Stimulated activated effector memory CD8-positive, alpha-beta T cell treated with anti-CD3 and anti-CD28 coated beads, Interleukin-12 subunit alpha, Interleukin-12 subunit beta, amount 100 ng/mL, for 72 hours (primary cell): Measurements from ENCODE around the gene HLX.

Source experiments
- ATAC-seq: fragments of 150-1000 bp; cut with Tn5 transposase; 2 replicates; pipeline ENCODE4 v1.10.0; 2021
- DNase-seq, 2 donors: peaks; one replicate each; pipeline ENCODE4 v3.0.0; 2021 to 2022; ENCODE audit warnings: low spot score in 2 of 2
- H3K27ac Mint-ChIP-seq: one replicate; pipeline ENCODE4 v1.8.0; 2022; ENCODE audit warnings: mild to moderate bottlenecking, mixed read lengths
- H3K36me3 Mint-ChIP-seq: one replicate; pipeline ENCODE4 v1.8.0; 2022; ENCODE audit warnings: mild to moderate bottlenecking, mixed read lengths
- H3K4me1 Mint-ChIP-seq: one replicate; pipeline ENCODE4 v1.8.0; 2022; ENCODE audit warnings: mixed read lengths
- H3K4me3 Mint-ChIP-seq: one replicate; pipeline ENCODE4 v1.8.0; 2022; ENCODE audit warnings: mild to moderate bottlenecking, mixed read lengths
- H3K9me3 Mint-ChIP-seq: one replicate; pipeline ENCODE4 v1.8.0; 2022; ENCODE audit warnings: mixed read lengths

Gene HLX

GRCh38 chr1:220924331-220924970 is 45.2 kb downstream of the HLX start:
- Mint-ChIP-seq H3K27ac (no peak overlapping the region), H3K36me3 (no peaks in the 10 kb centered on the region), H3K4me1 (no peaks in the 10 kb centered on the region), H3K4me3 (no peak overlapping the region), H3K9me3 (peaks cover 2% of the 10 kb centered on the region)
- ATAC-seq (no peak), DNase-seq (no peak)

GRCh38 chr1:220925707-220926106 is 46.5 kb downstream of the HLX start:
- H3K9me3 Mint-ChIP-seq = peaks cover 2% of the 10 kb centered on the region
- H3K4me1 Mint-ChIP-seq = no peaks in the 10 kb centered on the region
- H3K36me3 Mint-ChIP-seq = no peaks in the 10 kb centered on the region
- no peak for ATAC-seq
- no peak for DNase-seq
- H3K27ac Mint-ChIP-seq = no peak overlapping the region
- no peak overlapping the region for H3K4me3 Mint-ChIP-seq

DNA sequence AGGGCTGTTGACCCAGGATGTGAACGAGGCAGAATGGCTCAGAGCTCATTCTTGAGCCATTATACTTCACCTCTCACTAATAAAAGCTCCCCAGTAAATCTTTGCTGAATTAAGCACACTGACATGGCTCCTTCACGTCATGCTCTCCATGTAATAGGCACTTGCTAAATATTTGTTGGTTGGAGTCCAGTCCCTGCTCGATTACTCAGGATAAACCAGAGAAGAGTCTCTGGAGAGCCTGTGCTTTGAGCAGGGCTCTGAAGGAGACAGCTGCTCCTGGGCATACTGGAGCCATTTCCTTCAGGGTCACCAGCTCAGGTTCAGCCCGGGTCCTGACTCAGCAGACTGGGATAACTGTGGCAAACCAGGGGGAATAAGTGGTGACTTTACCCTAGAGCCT is 46.9 kb downstream of the HLX start:
- Mint-ChIP-seq H3K27ac (no peak overlapping the region), H3K4me1 (no peaks in the 10 kb centered on the region), H3K36me3 (no peaks in the 10 kb centered on the region), H3K9me3 (peaks cover 2% of the 10 kb centered on the region), H3K4me3 (no peak overlapping the region)
- ATAC-seq (no peak), DNase-seq (no peak)

GRCh38 chr1:220927442-220927841 is 48.2 kb downstream of the HLX start:
- no peak for ATAC-seq
- DNase-seq = no peak
- no peak overlapping the region for H3K27ac Mint-ChIP-seq
- no peak overlapping the region for H3K4me3 Mint-ChIP-seq
- peaks cover 2% of the 10 kb centered on the region for H3K9me3 Mint-ChIP-seq
- no peaks in the 10 kb centered on the region for H3K4me1 Mint-ChIP-seq
- H3K36me3 Mint-ChIP-seq = no peaks in the 10 kb centered on the region

DNA sequence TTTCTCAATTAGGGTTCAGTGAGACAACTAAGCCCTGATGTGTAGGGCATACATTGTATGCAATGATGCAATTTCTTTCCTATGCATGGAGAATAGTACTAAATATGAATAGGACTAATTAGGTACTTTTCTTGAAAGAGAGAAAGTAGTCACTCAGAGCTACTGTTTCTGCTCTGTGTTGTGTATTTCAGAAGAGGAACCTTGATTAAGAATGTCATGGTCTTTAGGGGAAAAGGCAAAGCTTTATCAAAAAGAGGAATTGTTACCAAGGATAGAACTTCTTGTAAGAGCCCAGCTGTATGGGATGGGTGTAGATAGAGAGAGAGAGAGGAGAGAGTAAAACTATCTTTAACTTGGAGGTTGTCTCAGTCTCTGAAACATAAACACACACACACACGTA is 49.1 kb downstream of the HLX start:
- no peak for DNase-seq
- H3K9me3 Mint-ChIP-seq = peaks cover 2% of the 10 kb centered on the region
- H3K4me1 Mint-ChIP-seq = no peaks in the 10 kb centered on the region
- ATAC-seq = no peak
- H3K27ac Mint-ChIP-seq = no peak overlapping the region
- no peaks in the 10 kb centered on the region for H3K36me3 Mint-ChIP-seq
- no peak overlapping the region for H3K4me3 Mint-ChIP-seq

- ATAC-seq (no peak), DNase-seq (no peak)
- Mint-ChIP-seq H3K27ac (no peak overlapping the region), H3K36me3 (no peaks in the 10 kb centered on the region), H3K9me3 (peaks cover 2% of the 10 kb centered on the region), H3K4me1 (no peaks in the 10 kb centered on the region), H3K4me3 (no peak overlapping the region)
Measured at GRCh38 chr1:220928725-220929300, 49.6 kb downstream of the HLX start.

GRCh38 chr1:220929304-220929703 is 50.1 kb downstream of the HLX start:
- DNase-seq (no peak), ATAC-seq (no peak)
- Mint-ChIP-seq H3K9me3 (peaks cover 2% of the 10 kb centered on the region), H3K36me3 (no peaks in the 10 kb centered on the region), H3K4me1 (no peaks in the 10 kb centered on the region), H3K4me3 (no peak overlapping the region), H3K27ac (no peak overlapping the region)
